GM12878 (cell line): ENCODE measurements around the gene RERE. TPM values are rescaled to one million over a fixed set of nuclear protein-coding genes. Genes with fewer than 3 reads are reported as not detected.

Experiments
- ATAC-seq: fragments of 200-7000 bp; cut with Tn5 transposase; 3 replicates; pipeline ENCODE4 v1.9.1; 2020; ENCODE audit warnings: mild to moderate bottlenecking, moderate library complexity
- BruUV-seq: library from RNA; stranded (reverse); fragments of 400-500 nt; replicated peaks from 2 replicates; lab custom pipeline; 2021; lab: Mats Ljungman, UMichigan
- CTCF ChIA-PET: fragments of 300-600 bp; sonication (Branson Sonifier 250); formaldehyde crosslinking; extraction: SDS; loops from one replicate; lab custom pipeline; 2021; ENCODE audit warnings: inconsistent platforms; lab: Yijun Ruan, JAX
- POLR2A ChIA-PET: fragments of 350-600 bp; formaldehyde crosslinking; extraction: SDS; loops from one replicate; lab custom pipeline; 2021; ENCODE audit warnings: inconsistent platforms; lab: Charles Lee
- RAD21 ChIA-PET: fragments of 300-600 bp; sonication (Branson Sonifier 250); formaldehyde crosslinking; loops from one replicate; lab custom pipeline; 2023; ENCODE audit warnings: antibody characterized with exemption; ENCODE audit not compliant: unreplicated experiment; lab: Charles Lee
- SMC1A ChIA-PET: fragments of 300-600 bp; sonication (Branson Sonifier 250); formaldehyde crosslinking; loops from one replicate; lab custom pipeline; 2023; ENCODE audit not compliant: unreplicated experiment, uncharacterized antibody; lab: Charles Lee
- DNase-seq: peaks from one replicate; pipeline ENCODE4 v3.0.0-alpha.2; 2011; ENCODE audit warnings: low read depth, low spot score
- FAIRE-seq: peaks from 3 replicates; lab custom pipeline; 2011; peaks lifted over from hg19 to GRCh38; lab: Jason Lieb, UNC
- H2AFZ ChIP-seq: 2 replicates; pipeline ENCODE4 v1.6.0; 2011; ENCODE audit warnings: low read depth, low read length, control low read depth; ENCODE audit not compliant: control insufficient read depth
- H3K27ac ChIP-seq: 2 replicates; pipeline ENCODE4 v1.5.1; 2011; ENCODE audit warnings: control low read depth; ENCODE audit not compliant: control insufficient read depth, insufficient read depth
- H3K27me3 ChIP-seq, 2 experiments: replicated peaks in 1 of 2; 2 replicates each; pipeline versions ENCODE4 v1.6.0 to v1.6.1; 2011; ENCODE audit warnings: low read length in 1 of 2; ENCODE audit not compliant: control insufficient read depth in 2 of 2, insufficient read depth in 2 of 2
- H3K36me3 ChIP-seq, 2 experiments: 2 replicates each; pipeline ENCODE4 v1.5.1; 2011; ENCODE audit warnings: low read length in 1 of 2; ENCODE audit not compliant: control insufficient read depth in 2 of 2, insufficient read depth in 2 of 2
- H3K4me1 ChIP-seq: 2 replicates; pipeline ENCODE4 v1.6.1; 2011; ENCODE audit warnings: mild to moderate bottlenecking, low read length, moderate library complexity, mixed read lengths; ENCODE audit not compliant: control insufficient read depth, insufficient read depth
- H3K4me2 ChIP-seq: 2 replicates; pipeline ENCODE4 v1.6.0; 2011; ENCODE audit warnings: control low read depth; ENCODE audit not compliant: control insufficient read depth, insufficient read depth
- H3K4me3 ChIP-seq: fragments of 200-600 bp; sonication (generic); 2 replicates; pipeline ENCODE4 v1.5.1; 2016
- H3K79me2 ChIP-seq: 2 replicates; pipeline ENCODE4 v1.6.0; 2011; ENCODE audit warnings: low read length; ENCODE audit not compliant: control insufficient read depth, insufficient read depth
- H3K9ac ChIP-seq: 2 replicates; pipeline ENCODE4 v1.8.0; 2011; ENCODE audit warnings: low read length, control low read depth, mixed read lengths; ENCODE audit not compliant: control insufficient read depth, insufficient read depth
- H3K9me3 ChIP-seq: replicated peaks from 3 replicates; pipeline ENCODE4 v1.5.1; 2011; ENCODE audit warnings: mild to moderate bottlenecking, low read length; ENCODE audit not compliant: control insufficient read depth, insufficient read depth
- H4K20me1 ChIP-seq: 2 replicates; pipeline ENCODE4 v1.6.0; 2011; ENCODE audit not compliant: control insufficient read depth, insufficient read depth
- GABPA ChIP-seq: IDR thresholded peaks from 2 replicates; pipeline ENCODE4 v1.6.1; 2014; ENCODE audit warnings: antibody characterized with exemption, low read depth, mild to moderate bottlenecking, inconsistent platforms
- MXI1 ChIP-seq: fragments of 150-350 bp; IDR thresholded peaks from 2 replicates; pipeline ENCODE4 v1.6.1; 2011; ENCODE audit warnings: low read depth, mild to moderate bottlenecking, inconsistent platforms, low read length, improper control_type of control experiment
- NFYA ChIP-seq: IDR thresholded peaks from 2 replicates; pipeline ENCODE4 v1.6.1; 2011; ENCODE audit warnings: low read depth, mild to moderate bottlenecking, low read length, improper control_type of control experiment, borderline replicate concordance
- POLR2AphosphoS2 ChIP-seq: IDR thresholded peaks from 2 replicates; pipeline ENCODE4 v1.6.1; 2011; ENCODE audit warnings: low read depth, mild to moderate bottlenecking, low read length, improper control_type of control experiment, moderate library complexity
- TCF7 ChIP-seq: IDR thresholded peaks from 2 replicates; pipeline ENCODE4 v1.6.1; 2014; ENCODE audit warnings: antibody characterized with exemption, borderline replicate concordance
- WGBS: methylation state at CpG from one replicate; pipeline ENCODE4 v1.1.6; 2016; ENCODE audit warnings: low lambda C conversion rate; ENCODE audit not compliant: insufficient replicate concordance, insufficient coverage; ENCODE audit errors: missing lambda C conversion rate; 5-methylcytosine and 5-hydroxymethylcytosine counted together
- in situ Hi-C: fragments of 300-500 bp; cut with MboI; formaldehyde crosslinking; loops from 9 replicates; pipeline ENCODE4 v1.14.3; 2018; ENCODE audit warnings: mixed read lengths
- intact Hi-C: fragments of 100-400 bp; cut with micrococcal nuclease; formaldehyde crosslinking; loops from one replicate; pipeline ENCODE4 v1.14.2; 2022; ENCODE audit not compliant: unreplicated experiment
- polyA plus RNA-seq, 11 experiments: library from polyadenylated mRNA; depleted of rRNA in 4 of 11; unstranded in 6 of 11; stranded (reverse) in 5 of 11; fragments of >200 nt; fragmentation: Nextera tagmentation in 4 of 11; fragmentation: Illumina TruSeq in 1 of 11; extraction: Ambion mirVana in 4 of 11; extraction: Trizol in 1 of 11; gene quantifications; 1 replicate in 1 of 11; 2 replicates in 10 of 11; pipeline versions ENCODE4 v1.2.1 to v1.2.3, GENCODE V29; 2011 to 2016; ENCODE audit warnings: inconsistent platforms in 2 of 11, missing spikeins in 2 of 11, low read depth in 1 of 11
- total RNA-seq, 4 experiments: library from RNA; depleted of rRNA in 3 of 4; stranded (reverse); fragments of >200 nt in 3 of 4; fragmentation: Illumina TruSeq in 1 of 4; extraction: Trizol in 1 of 4; gene quantifications; 2 replicates each; pipeline versions ENCODE4 v1.2.1 to v1.2.3, GENCODE V29; 2013 to 2021
- TF ChIP-seq, protein P1 (sequence below): IDR thresholded peaks from 2 replicates; pipeline ENCODE4 v1.6.1; 2011; ENCODE audit warnings: borderline replicate concordance, low read depth, mild to moderate bottlenecking, moderate library complexity, mixed read lengths, low read length; ENCODE audit not compliant: insufficient read depth; ENCODE audit errors: extremely low read length
- TF ChIP-seq, protein P2 (sequence below): fragments of 450-650 bp; IDR thresholded peaks from 2 replicates; pipeline ENCODE4 v1.6.1; 2017; ENCODE audit warnings: mild to moderate bottlenecking, moderate library complexity
- TF ChIP-seq, protein P3 (sequence below): IDR thresholded peaks from 2 replicates; pipeline ENCODE4 v1.6.1; 2012; ENCODE audit warnings: low read depth, low read length, improper control_type of control experiment
- TF ChIP-seq, protein P4 (sequence below): fragments of 450-650 bp; IDR thresholded peaks from 2 replicates; pipeline ENCODE4 v1.6.1; 2018; ENCODE audit warnings: mild to moderate bottlenecking, low read depth, moderate library complexity; ENCODE audit not compliant: partially characterized antibody

The RERE gene
- total and polyA plus RNA-seq, 10 of the 15 experiments (the other 5 are each of a cell fraction or from before 2014, with no cell fraction given): 5.2 to 60.5 (median 20.2) TPM

DNA sequence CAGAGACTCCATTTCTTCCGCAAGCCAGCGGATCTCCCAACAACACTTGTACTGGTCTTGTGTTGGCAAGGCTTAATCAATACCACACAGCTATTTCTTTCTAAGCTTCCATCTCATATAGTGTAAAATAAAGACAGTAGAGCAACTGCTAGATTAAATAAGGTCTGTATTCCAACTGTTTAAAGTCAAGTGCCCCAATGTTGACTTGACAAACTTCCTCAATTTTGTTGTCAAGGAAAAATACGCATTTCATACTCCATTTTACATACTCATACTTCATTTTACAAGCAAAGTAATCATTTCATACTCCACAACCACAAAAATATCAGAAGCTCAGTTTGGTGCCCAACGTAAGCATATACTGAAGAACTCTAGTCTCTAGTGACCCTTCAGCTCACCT is 143.0 kb downstream of the RERE start:
- ATAC-seq (no peak), DNase-seq (no peak), FAIRE-seq (no peak)
- peaks cover 20% of the 10 kb centered on the region for H3K4me1 ChIP-seq
- intact Hi-C loops: no loop called here
- in situ Hi-C loops: loop anchor here (5.0 kb wide), 1 partner anchor 112 kb away; no protein-coding TSS in a partner anchor
- no peaks in the 10 kb centered on the region for H3K9me3 ChIP-seq
- H3K79me2 ChIP-seq: peaks cover 46% of the 10 kb centered on the region
- WGBS: 84% methylated on average over 4 of the region's 4 CpGs
- H3K27ac ChIP-seq: no peak overlapping the region
- ChIA-PET CTCF (interaction anchor here (1.0 to 7.0 kb wide), 16 partner anchors 12 to 174 kb away, joined by 3 to 181 read pairs (median 6); no protein-coding TSS in a partner anchor), RAD21 (interaction anchor here (0.8 to 19.8 kb wide), 14 partner anchors 14 to 265 kb away, joined by 3 to 384 read pairs (median 6); no protein-coding TSS in a partner anchor), POLR2A (interaction anchor here (1.1 to 1.4 kb wide), 7 partner anchors 10 to 154 kb away, joined by 3 to 6 read pairs (median 4); no protein-coding TSS in a partner anchor), SMC1A (interaction anchor here (0.7 to 20.2 kb wide), 20 partner anchors 8 to 201 kb away, joined by 3 to 587 read pairs (median 4); no protein-coding TSS in a partner anchor)
- no peak overlapping the region for H2AFZ ChIP-seq
- no peak overlapping the region for H3K4me2 ChIP-seq
- no TSS peak for BruUV-seq
- H4K20me1 ChIP-seq: no peaks in the 10 kb centered on the region
- H3K36me3 ChIP-seq: no peaks in the 10 kb centered on the region; a peak in 1 of 4 replicates
- no peaks in the 10 kb centered on the region for H3K27me3 ChIP-seq
- no peak overlapping the region for H3K4me3 ChIP-seq
- no peak overlapping the region for H3K9ac ChIP-seq
- TF ChIP-seq TCF7: no peak
- TF ChIP-seq MXI1: no peak
- TF ChIP-seq, protein P1, sequence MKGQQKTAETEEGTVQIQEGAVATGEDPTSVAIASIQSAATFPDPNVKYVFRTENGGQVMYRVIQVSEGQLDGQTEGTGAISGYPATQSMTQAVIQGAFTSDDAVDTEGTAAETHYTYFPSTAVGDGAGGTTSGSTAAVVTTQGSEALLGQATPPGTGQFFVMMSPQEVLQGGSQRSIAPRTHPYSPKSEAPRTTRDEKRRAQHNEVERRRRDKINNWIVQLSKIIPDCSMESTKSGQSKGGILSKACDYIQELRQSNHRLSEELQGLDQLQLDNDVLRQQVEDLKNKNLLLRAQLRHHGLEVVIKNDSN: no peak
- no peak for TF ChIP-seq GABPA
- TF ChIP-seq, protein P2, sequence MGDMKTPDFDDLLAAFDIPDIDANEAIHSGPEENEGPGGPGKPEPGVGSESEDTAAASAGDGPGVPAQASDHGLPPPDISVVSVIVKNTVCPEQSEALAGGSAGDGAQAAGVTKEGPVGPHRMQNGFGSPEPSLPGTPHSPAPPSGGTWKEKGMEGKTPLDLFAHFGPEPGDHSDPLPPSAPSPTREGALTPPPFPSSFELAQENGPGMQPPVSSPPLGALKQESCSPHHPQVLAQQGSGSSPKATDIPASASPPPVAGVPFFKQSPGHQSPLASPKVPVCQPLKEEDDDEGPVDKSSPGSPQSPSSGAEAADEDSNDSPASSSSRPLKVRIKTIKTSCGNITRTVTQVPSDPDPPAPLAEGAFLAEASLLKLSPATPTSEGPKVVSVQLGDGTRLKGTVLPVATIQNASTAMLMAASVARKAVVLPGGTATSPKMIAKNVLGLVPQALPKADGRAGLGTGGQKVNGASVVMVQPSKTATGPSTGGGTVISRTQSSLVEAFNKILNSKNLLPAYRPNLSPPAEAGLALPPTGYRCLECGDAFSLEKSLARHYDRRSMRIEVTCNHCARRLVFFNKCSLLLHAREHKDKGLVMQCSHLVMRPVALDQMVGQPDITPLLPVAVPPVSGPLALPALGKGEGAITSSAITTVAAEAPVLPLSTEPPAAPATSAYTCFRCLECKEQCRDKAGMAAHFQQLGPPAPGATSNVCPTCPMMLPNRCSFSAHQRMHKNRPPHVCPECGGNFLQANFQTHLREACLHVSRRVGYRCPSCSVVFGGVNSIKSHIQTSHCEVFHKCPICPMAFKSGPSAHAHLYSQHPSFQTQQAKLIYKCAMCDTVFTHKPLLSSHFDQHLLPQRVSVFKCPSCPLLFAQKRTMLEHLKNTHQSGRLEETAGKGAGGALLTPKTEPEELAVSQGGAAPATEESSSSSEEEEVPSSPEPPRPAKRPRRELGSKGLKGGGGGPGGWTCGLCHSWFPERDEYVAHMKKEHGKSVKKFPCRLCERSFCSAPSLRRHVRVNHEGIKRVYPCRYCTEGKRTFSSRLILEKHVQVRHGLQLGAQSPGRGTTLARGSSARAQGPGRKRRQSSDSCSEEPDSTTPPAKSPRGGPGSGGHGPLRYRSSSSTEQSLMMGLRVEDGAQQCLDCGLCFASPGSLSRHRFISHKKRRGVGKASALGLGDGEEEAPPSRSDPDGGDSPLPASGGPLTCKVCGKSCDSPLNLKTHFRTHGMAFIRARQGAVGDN: no peak
- TF ChIP-seq POLR2AphosphoS2: no peak
- TF ChIP-seq, protein P3, sequence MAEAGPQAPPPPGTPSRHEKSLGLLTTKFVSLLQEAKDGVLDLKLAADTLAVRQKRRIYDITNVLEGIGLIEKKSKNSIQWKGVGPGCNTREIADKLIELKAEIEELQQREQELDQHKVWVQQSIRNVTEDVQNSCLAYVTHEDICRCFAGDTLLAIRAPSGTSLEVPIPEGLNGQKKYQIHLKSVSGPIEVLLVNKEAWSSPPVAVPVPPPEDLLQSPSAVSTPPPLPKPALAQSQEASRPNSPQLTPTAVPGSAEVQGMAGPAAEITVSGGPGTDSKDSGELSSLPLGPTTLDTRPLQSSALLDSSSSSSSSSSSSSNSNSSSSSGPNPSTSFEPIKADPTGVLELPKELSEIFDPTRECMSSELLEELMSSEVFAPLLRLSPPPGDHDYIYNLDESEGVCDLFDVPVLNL: no peak
- no peak for TF ChIP-seq NFYA
- TF ChIP-seq, protein P4, sequence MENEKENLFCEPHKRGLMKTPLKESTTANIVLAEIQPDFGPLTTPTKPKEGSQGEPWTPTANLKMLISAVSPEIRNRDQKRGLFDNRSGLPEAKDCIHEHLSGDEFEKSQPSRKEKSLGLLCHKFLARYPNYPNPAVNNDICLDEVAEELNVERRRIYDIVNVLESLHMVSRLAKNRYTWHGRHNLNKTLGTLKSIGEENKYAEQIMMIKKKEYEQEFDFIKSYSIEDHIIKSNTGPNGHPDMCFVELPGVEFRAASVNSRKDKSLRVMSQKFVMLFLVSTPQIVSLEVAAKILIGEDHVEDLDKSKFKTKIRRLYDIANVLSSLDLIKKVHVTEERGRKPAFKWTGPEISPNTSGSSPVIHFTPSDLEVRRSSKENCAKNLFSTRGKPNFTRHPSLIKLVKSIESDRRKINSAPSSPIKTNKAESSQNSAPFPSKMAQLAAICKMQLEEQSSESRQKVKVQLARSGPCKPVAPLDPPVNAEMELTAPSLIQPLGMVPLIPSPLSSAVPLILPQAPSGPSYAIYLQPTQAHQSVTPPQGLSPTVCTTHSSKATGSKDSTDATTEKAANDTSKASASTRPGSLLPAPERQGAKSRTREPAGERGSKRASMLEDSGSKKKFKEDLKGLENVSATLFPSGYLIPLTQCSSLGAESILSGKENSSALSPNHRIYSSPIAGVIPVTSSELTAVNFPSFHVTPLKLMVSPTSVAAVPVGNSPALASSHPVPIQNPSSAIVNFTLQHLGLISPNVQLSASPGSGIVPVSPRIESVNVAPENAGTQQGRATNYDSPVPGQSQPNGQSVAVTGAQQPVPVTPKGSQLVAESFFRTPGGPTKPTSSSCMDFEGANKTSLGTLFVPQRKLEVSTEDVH: no peak
